Measurements from ENCODE around the gene MST1R. TPM values are rescaled to one million over a fixed set of nuclear protein-coding genes. Genes with fewer than 3 reads are reported as not detected.

Gene MST1R
- total and polyA plus RNA-seq, 9 of the 15 experiments (the other 6 are each of a cell fraction or from before 2014, with no cell fraction given) = 1.3 to 10.0 (median 3.8) TPM

- no peak for TF ChIP-seq MBD1 (CRISPR knock-in tag; IDR thresholded peaks at IDR 0.05)
- TF ChIP-seq RNF219 (CRISPR knock-in tag; IDR thresholded peaks at IDR 0.05) = no peak
- TF ChIP-seq BCL6 (CRISPR knock-in tag; IDR thresholded peaks at IDR 0.05) = no peak
- no peak for TF ChIP-seq LARP7 (IDR thresholded peaks at IDR 0.05)
- TF ChIP-seq ZZZ3 (IDR thresholded peaks at IDR 0.05) = no peak
- TF ChIP-seq ZNF165 (CRISPR knock-in tag; IDR thresholded peaks at IDR 0.05; ENCODE audit: borderline replicate concordance) = no peak
- no peak for TF ChIP-seq ZNF140 (CRISPR knock-in tag; IDR thresholded peaks at IDR 0.05)
- TF ChIP-seq DPF2 (IDR thresholded peaks at IDR 0.05) = no peak
- TF ChIP-seq EP300 (IDR thresholded peaks at IDR 0.05; ENCODE audit: low read length) = no peak
- TF ChIP-seq HOXB6 (CRISPR knock-in tag; IDR thresholded peaks at IDR 0.05; ENCODE audit: borderline replicate concordance) = no peak
- peak; percentile 73 for TF ChIP-seq TBP (optimal IDR thresholded peaks at IDR 0.05; ENCODE audit: low read depth, low read length)
- no peak for TF ChIP-seq ID3 (CRISPR knock-in tag; IDR thresholded peaks at IDR 0.05)
- no peak for TF ChIP-seq ID3 (tag; IDR thresholded peaks at IDR 0.05)
- no peak for TF ChIP-seq SNRNP70 (optimal IDR thresholded peaks at IDR 0.05; ENCODE audit: low read depth, low read length)
- no peak for TF ChIP-seq DIDO1 (tag; IDR thresholded peaks at IDR 0.05; ENCODE audit: low read depth)
- TF ChIP-seq ZBTB2 (IDR thresholded peaks at IDR 0.05) = no peak
- TF ChIP-seq HDAC3 (IDR thresholded peaks at IDR 0.05; ENCODE audit: borderline replicate concordance, partially characterized antibody) = no peak
- TF ChIP-seq KHSRP (IDR thresholded peaks at IDR 0.05) = no peak
- no peak for TF ChIP-seq HMG20B (CRISPR knock-in tag; IDR thresholded peaks at IDR 0.05)
- TF ChIP-seq ZNF436 (CRISPR knock-in tag; IDR thresholded peaks at IDR 0.05) = no peak
- no peak for TF ChIP-seq NFIX (CRISPR knock-in tag; IDR thresholded peaks at IDR 0.05; ENCODE audit: low read depth)
Observed at GRCh38 chr3:49903451-49904424, at the start of gene MST1R (continued).
